ENCODE measurements around the gene PARD3B. TPM values are rescaled to one million over a fixed set of nuclear protein-coding genes. Genes with fewer than 3 reads are reported as not detected.

PARD3B gene
- total and polyA plus RNA-seq, 12 donors = 0.46 to 12.4 (median 8.3) TPM

DNA sequence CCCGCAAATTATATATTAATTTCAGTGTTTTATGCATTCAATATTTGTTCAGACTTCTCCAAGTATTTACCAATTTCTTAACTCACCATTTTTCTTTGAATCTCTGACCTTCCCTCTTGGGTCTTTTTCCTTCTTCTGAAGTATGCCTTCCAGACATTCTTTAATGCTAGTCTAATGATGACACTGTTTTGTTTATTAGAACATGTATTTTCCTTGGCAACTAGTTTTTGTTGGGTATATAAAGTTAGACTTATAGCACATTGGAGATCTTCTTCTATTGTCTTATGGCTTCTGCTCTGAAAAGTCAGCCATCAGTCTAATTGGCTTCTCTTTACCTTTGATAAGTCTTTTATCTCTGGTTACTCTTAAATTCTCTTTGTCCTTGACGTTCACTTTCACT lies 713.8 kb downstream of the PARD3B start:
- TF ChIP-seq, protein P1, sequence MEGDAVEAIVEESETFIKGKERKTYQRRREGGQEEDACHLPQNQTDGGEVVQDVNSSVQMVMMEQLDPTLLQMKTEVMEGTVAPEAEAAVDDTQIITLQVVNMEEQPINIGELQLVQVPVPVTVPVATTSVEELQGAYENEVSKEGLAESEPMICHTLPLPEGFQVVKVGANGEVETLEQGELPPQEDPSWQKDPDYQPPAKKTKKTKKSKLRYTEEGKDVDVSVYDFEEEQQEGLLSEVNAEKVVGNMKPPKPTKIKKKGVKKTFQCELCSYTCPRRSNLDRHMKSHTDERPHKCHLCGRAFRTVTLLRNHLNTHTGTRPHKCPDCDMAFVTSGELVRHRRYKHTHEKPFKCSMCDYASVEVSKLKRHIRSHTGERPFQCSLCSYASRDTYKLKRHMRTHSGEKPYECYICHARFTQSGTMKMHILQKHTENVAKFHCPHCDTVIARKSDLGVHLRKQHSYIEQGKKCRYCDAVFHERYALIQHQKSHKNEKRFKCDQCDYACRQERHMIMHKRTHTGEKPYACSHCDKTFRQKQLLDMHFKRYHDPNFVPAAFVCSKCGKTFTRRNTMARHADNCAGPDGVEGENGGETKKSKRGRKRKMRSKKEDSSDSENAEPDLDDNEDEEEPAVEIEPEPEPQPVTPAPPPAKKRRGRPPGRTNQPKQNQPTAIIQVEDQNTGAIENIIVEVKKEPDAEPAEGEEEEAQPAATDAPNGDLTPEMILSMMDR (IDR thresholded peaks at IDR 0.05) = no peak
- Histone ChIP-seq H3K27me3 (no peaks in the 10 kb centered on the region), H3K36me3 (no peaks in the 10 kb centered on the region), H3K4me3 (no peak overlapping the region), H3K27ac (no peak overlapping the region), H3K4me1 (no peaks in the 10 kb centered on the region), H3K9me3 (no peaks in the 10 kb centered on the region)
- ATAC-seq (no peak), DNase-seq (no peak)
- intact Hi-C loops (cut with DNase I) = no loop called here
- 85% methylated on average over 2 of the region's 2 CpGs for WGBS, 2 donors

DNA sequence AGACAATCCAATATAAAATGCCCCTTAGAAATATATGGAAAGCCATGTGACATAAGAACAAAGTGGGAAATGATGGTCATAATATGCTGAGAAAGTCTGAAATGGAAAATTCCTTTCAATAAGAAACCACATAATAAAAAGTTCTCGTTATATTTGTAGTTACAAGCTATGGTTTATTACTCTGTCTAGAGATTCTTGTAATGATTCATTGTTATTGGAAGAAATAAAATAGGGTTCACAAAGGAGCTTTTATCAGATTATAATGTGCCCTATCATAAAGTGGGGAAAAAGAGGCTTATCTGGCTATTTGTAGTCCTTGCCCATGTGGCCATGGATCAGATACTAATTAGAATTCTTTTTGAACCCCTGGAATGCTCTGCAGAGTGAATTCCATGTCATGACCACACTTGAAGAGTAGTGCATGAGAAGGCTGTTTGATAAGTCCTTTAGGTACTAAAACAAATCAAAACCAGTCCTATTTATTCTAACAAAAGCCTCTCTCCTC lies 716.3 kb downstream of the PARD3B start:
- Histone ChIP-seq H3K27ac (no peak overlapping the region), H3K27me3 (no peaks in the 10 kb centered on the region), H3K36me3 (no peaks in the 10 kb centered on the region), H3K9me3 (no peaks in the 10 kb centered on the region), H3K4me3 (no peak overlapping the region), H3K4me1 (no peaks in the 10 kb centered on the region)
- DNase-seq (no peak), ATAC-seq (no peak)
- TF ChIP-seq, protein P1 (IDR thresholded peaks at IDR 0.05) = no peak
- intact Hi-C loops (cut with DNase I) = no loop called here
- WGBS, 2 donors = 96 to 98% methylated on average over 1 of the region's 1 CpG

DNA sequence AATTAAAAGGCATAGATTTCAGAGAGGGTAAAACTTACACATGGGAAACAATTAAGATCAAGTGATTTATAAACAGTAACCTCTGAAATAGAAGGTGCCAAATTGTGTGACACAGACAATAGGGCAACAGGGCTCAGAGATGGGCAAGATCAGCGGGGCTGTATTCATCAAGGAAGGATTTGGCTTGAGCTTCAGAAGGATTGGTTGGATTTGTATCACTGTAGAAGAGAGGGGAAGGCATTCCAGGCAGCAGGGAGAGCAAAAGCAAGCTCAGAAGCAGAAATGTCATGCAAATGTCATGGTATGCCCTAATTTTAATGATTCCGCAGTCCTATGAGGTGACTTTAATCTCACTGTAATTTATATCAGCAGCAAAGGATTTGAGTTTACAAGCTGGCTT lies 722.0 kb downstream of the PARD3B start:
- intact Hi-C loops (cut with DNase I) = no loop called here
- 95 to 98% methylated on average over 2 of the region's 2 CpGs for WGBS, 2 donors
- TF ChIP-seq, protein P1 (IDR thresholded peaks at IDR 0.05) = no peak
- no peaks in the 10 kb centered on the region for H3K4me1 ChIP-seq
- no peaks in the 10 kb centered on the region for H3K36me3 ChIP-seq
- DNase-seq (no peak), ATAC-seq (no peak)
- no peaks in the 10 kb centered on the region for H3K9me3 ChIP-seq
- H3K27me3 ChIP-seq = no peaks in the 10 kb centered on the region
- no peak overlapping the region for H3K4me3 ChIP-seq
- no peak overlapping the region for H3K27ac ChIP-seq

DNA sequence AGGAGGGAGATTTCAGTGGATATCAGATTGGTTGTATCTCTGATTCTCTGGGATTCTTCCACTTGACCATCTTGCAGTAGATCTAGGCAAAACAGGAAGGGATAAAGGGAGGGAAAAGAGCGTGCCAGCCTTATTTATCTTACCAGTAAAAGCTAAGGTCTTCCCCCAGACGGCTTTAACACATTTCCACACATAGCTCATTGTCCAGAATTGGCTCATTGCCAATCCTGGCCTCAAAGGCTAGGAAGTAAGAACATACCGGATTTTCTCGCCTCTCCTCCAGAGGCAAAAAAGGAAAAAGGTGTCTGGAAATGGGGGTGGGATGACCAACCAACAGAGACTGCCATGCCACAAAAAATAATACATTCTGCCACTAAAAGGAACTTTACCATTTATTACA lies 725.4 kb downstream of the PARD3B start:
- Histone ChIP-seq H3K27me3 (no peaks in the 10 kb centered on the region), H3K36me3 (no peaks in the 10 kb centered on the region), H3K27ac (no peak overlapping the region), H3K4me1 (no peaks in the 10 kb centered on the region), H3K4me3 (no peak overlapping the region), H3K9me3 (no peaks in the 10 kb centered on the region)
- intact Hi-C loops (cut with DNase I) = no loop called here
- DNase-seq (no peak), ATAC-seq (no peak)
- TF ChIP-seq, protein P1 (IDR thresholded peaks at IDR 0.05) = no peak
- WGBS, 2 donors = 52 to 58% methylated on average over 4 of the region's 4 CpGs

Measured in heart right ventricle (tissue), 16 donors.